Body of pancreas (tissue), 4 donors: ENCODE measurements around the gene SELENOW.

Experiments
- POLR2A ChIP-seq, 3 donors: fragments of 450-650 bp; IDR thresholded peaks; one replicate each; pipeline ENCODE4 v1.6.1; 2016; ENCODE audit warnings: antibody characterized with exemption in 3 of 3, mild to moderate bottlenecking in 2 of 3
- TF ChIP-seq, protein P1 (sequence below), 7 experiments: fragments of 450-650 bp in 4 of 7; fragments of 200-600 bp in 3 of 7; sonication (generic) in 3 of 7; IDR thresholded peaks; one replicate each; pipeline ENCODE4 v1.5.1; 2016 to 2019; ENCODE audit warnings: antibody characterized with exemption in 7 of 7

- TF ChIP-seq, protein P1, sequence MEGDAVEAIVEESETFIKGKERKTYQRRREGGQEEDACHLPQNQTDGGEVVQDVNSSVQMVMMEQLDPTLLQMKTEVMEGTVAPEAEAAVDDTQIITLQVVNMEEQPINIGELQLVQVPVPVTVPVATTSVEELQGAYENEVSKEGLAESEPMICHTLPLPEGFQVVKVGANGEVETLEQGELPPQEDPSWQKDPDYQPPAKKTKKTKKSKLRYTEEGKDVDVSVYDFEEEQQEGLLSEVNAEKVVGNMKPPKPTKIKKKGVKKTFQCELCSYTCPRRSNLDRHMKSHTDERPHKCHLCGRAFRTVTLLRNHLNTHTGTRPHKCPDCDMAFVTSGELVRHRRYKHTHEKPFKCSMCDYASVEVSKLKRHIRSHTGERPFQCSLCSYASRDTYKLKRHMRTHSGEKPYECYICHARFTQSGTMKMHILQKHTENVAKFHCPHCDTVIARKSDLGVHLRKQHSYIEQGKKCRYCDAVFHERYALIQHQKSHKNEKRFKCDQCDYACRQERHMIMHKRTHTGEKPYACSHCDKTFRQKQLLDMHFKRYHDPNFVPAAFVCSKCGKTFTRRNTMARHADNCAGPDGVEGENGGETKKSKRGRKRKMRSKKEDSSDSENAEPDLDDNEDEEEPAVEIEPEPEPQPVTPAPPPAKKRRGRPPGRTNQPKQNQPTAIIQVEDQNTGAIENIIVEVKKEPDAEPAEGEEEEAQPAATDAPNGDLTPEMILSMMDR (IDR thresholded peaks at IDR 0.05), result no peak
- no peak for TF ChIP-seq POLR2A (IDR thresholded peaks at IDR 0.05)
These were observed 15.7 kb upstream of the SELENOW start for GRCh38 chr19:47762615-47763308.
